HG03565 (cell line): ENCODE measurements around the gene GNAO1.

Experiments
- ATAC-seq: cut with Tn5 transposase; IDR thresholded peaks from one replicate; pipeline ENCODE4 v1.9.1; 2021; ENCODE audit warnings: mild to moderate bottlenecking, moderate library complexity; ENCODE audit not compliant: unreplicated experiment

Gene GNAO1

DNA sequence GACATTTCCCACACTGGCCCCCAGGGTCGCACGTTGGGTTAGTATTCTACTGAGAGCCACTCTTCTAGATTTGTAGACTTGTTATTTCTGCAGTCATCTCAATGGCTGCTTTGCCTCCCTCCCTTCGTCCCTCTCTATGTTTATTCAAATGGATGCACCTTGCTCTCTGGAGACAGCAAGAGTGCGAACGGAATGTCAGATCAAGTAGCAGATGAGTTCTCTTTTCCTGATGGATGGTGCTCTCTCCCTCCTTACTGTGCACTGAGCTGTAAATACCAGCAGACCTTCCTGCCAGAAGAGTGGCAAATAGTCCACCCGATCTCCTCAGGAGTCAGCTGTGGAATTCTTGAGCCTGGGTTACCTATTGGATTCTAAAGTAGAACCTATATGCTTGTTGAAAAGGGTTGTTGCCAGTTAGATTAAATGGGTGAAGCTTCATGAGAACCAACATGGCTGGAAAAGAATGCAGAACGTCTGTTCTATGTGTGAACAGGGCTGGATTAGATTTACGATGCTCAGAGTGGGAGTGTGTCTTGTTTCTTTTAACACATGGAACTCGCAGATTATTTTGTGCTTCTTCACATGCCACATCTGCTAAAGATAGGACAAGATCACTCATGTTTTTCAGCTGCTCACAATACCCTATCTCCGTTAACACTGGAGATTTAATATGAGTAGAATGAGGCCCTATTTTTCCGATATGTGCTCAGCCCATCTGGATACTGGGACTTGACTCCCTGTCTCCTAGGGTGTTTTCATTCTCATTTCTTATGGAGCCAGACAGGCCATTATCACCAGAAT lies 6.1 kb downstream of the GNAO1 start:
- no peak for ATAC-seq

DNA sequence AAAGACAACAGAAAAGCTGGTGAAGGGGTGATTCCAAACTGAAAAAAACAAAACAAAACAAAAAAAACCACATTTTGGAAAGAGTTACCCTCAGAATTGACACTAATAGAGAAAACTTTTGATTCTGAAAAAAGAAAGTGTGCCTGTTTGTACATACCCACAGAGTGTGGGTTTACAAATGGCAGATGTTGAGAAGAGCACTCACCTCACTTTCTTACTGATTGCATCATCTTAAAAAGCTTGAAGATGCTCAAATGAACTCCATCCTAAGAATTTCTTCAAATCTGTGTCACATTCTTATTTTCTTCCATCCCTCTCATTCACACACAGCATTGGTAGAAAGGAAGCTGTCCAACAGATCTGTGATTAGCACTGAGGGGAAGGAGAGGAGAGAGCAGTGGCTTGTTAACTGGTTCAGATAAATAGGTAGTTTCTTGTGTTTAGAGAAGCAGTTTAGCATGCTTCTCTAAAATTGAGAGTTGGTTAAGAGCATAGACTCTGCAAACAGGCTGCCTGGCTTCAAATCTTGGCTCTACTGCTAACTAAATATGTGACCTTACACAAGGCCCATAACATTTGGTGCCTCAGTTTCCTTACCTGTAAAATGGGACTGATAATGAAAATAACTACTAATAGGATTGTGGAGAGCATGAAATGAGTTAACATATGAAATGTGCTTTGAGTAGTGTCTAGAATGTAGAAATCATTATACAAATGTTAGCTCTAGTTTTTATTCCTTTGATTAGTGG lies 6.9 kb downstream of the GNAO1 start:
- no peak for ATAC-seq

DNA sequence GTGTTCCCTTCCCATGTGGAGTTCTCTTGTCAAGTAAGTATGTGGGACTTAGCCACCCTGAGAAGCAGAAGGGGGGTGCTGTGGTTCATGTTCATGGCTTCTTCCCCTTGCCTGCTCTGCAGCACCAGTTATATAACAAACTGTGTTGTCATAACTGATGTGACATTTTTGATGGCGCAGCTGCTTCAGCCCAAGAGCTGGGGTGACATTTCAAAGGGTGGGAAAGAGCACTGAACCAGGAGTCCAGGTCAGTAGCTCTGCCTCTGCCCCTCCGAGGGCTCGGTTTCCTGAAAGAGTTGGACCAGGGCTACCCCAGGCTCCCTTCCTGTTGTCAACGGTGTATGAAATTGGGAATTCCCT lies 7.4 kb downstream of the GNAO1 start:
- no peak for ATAC-seq

GRCh38 chr16:56199164-56199563 lies 7.9 kb downstream of the GNAO1 start:
- ATAC-seq: peak; percentile 48

- no peak for ATAC-seq
Observed at GRCh38 chr16:56201030-56201429, 9.7 kb downstream of the GNAO1 start.

DNA sequence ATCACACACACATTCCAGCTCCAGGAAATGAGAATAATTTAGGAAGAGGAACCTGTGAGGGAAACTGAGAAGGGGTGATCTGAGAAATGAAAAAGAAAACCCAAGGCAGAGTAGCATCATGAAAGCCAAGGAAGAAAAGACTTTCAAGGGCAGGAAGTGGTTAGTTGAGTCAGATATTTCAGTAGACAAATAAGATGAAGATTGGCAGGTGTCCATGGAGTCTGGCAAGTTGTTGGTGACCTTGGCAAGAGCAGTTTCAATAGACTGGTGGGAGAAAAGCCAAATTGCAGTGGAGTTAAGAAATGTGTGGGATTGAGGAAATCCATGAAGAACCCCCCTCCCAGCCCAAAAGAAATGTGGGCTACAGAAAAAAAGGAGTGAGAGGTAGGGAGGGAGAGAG lies 10.7 kb downstream of the GNAO1 start:
- ATAC-seq: no peak

- ATAC-seq: peak; percentile 80
Observed at GRCh38 chr16:56203052-56203451, 11.8 kb downstream of the GNAO1 start.

GRCh38 chr16:56204816-56205215 lies 13.5 kb downstream of the GNAO1 start:
- ATAC-seq: no peak

- ATAC-seq: no peak
Observed at GRCh38 chr16:56206951-56207350, 15.7 kb downstream of the GNAO1 start.

- no peak for ATAC-seq
Observed at GRCh38 chr16:56207421-56207820, 16.1 kb downstream of the GNAO1 start.

- ATAC-seq: no peak
Observed at GRCh38 chr16:56211435-56211981, 20.2 kb downstream of the GNAO1 start.

DNA sequence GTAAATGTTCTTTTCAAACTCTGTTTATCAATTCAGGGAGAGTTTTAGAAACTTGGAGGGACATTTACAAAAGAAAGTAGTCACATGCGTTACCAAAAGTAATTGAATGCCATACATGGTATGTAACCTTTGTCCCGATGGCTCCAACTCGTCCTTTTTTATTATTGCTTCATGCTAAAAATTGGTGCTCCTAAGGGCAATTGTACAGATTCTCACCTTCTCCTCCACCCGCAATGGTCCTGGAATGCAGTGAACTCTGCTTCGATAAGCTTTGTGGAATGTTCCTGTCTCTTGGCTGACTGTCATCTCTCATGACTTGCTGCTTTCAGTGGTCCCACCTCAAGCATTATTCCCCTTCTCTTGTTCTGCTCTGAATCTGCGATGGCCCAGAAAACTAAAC lies 20.9 kb downstream of the GNAO1 start:
- no peak for ATAC-seq

DNA sequence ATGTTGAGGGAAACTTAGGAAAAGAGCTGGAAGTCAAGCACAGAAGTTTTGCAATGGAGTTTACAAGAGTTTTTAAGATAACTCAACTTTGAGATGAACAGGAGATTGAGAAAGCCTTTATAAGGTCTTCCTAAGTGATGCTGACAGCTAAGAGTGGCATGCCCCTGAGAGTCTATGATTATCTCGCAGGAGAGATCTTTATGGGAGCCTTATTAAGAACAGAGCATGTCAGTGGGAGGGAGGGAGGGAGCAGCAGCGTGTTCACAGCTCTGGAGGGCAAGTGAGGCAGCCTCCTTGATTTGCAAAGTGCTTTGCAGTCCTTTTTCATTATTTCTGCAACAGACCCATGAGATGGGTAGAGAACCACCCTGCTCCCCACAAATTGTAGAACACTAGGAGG lies 30.7 kb downstream of the GNAO1 start:
- no peak for ATAC-seq

- no peak for ATAC-seq
Observed at GRCh38 chr16:56222474-56222997, 31.2 kb downstream of the GNAO1 start.

- no peak for ATAC-seq
Observed at GRCh38 chr16:56225017-56225742, 33.9 kb downstream of the GNAO1 start.

- no peak for ATAC-seq
Observed at GRCh38 chr16:56226187-56226586, 34.9 kb downstream of the GNAO1 start.

GRCh38 chr16:56226845-56227525 lies 35.7 kb downstream of the GNAO1 start:
- ATAC-seq: no peak

DNA sequence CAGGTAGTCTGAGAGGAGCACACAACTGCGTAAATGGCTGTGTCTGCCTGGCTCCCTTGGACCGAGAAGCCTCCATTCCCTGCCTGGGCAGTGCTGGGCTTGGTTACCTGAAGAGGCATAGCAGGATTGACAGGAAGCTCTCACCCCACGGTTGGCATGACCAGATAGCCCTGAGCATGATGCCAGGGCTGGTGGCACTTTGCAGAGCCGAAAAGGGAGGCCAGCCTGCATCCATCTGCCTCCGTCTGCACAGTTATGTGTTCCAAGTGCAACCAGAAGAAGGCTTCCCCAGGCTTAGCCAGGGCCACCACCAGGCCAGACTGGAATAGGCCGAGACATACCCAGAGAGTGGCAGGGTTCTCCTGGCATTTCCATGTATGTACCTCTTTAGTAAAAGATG lies 36.6 kb downstream of the GNAO1 start:
- ATAC-seq: no peak

DNA sequence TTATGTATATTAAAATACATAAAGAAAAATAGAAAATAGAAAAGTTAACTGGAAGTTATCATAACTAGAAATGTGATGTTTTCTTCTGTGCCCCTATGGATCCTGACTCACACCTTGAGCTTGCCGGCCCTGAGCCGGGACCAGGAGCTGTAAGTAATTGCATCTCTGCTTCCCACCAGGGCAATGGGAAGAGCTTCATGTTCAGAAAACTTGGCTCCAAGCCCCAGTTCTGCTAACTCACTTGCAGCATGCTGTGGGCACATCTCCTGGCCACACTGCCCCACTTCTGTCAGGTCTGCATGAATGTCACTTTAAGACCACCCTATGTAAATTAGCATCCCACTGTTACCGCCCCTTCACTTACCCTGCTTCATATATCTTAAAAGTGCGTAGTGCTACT lies 37.2 kb downstream of the GNAO1 start:
- ATAC-seq: no peak

DNA sequence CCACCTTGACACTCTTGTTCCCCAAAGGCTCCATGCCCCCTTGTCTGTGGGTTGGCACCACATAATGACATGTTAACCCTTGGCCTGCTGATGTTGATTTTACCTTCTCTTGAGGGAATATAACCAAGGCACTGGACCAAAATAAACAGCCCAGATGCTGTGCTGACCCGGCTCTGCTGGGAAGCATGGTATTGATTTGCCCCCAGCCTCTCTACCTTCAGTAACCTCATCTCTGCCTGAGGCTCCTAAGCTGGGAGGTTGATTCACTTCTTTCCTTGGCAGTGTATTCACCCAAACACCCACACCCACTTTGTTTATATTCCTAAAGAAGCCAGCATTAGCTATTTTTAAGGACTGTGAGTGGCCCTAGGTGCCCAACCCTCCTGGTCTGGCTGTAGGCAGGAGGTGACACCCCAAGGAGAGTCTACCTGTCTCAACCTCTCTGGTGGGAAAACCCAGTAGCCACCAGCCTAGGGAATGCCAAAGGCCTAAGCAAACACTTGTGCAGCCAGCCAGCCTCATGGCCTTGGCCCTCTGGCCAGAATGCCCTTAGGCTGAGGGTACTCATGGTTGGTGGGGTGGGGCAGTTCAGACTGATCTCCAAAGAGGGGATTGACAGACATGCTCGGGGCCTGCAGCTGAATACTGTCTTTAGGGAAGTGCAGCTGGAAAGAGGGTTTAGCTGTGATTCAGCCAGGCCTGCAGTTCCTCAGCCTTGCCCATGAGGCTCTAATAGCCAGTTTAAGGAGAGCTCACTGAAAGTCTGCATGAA lies 42.7 kb downstream of the GNAO1 start:
- no peak for ATAC-seq
